ENCODE measurements around the gene TSHZ1. TPM values are rescaled to one million over a fixed set of nuclear protein-coding genes. Genes with fewer than 3 reads are reported as not detected.
"Not testable (repeated sequence)": the region's sequence is repeated elsewhere in the genome, so short reads cannot be mapped to it uniquely, and the experiment has no call there.

TSHZ1 gene
- total and polyA plus RNA-seq, 9 donors, result 16.0 to 31.8 (median 26.2) TPM

GRCh38 chr18:75178376-75178775, 32.2 kb upstream of the TSHZ1 start:
- Histone ChIP-seq H3K4me1 (ENCODE audit: control insufficient read depth, insufficient read depth, low read length) (no peaks in the 10 kb centered on the region), H3K9me3 (replicated peaks; ENCODE audit: control insufficient read depth, low read depth, low read length) (peaks cover 3% of the 10 kb centered on the region), H3K4me3 (ENCODE audit: low read length) (no peak overlapping the region), H3K36me3 (ENCODE audit: control insufficient read depth, insufficient read depth, low read length) (no peaks in the 10 kb centered on the region), H3K27me3 (ENCODE audit: control insufficient read depth, insufficient read depth, low read length) (no peaks in the 10 kb centered on the region), H3K27ac (ENCODE audit: low read length) (no peak overlapping the region)
- 72% methylated on average over 7 of the region's 11 CpGs for WGBS (ENCODE audit: insufficient coverage)
- DNase-seq, result no peak

GRCh38 chr18:75179819-75180600, 30.6 kb upstream of the TSHZ1 start:
- Histone ChIP-seq H3K4me1 (ENCODE audit: control insufficient read depth, insufficient read depth, low read length) (no peaks in the 10 kb centered on the region), H3K27me3 (ENCODE audit: control insufficient read depth, insufficient read depth, low read length) (no peaks in the 10 kb centered on the region), H3K9me3 (replicated peaks; ENCODE audit: control insufficient read depth, low read depth, low read length) (peaks cover 4% of the 10 kb centered on the region), H3K27ac (ENCODE audit: low read length) (no peak overlapping the region), H3K36me3 (ENCODE audit: control insufficient read depth, insufficient read depth, low read length) (no peaks in the 10 kb centered on the region), H3K4me3 (ENCODE audit: low read length) (no peak overlapping the region)
- DNase-seq, result no peak
- WGBS (ENCODE audit: insufficient coverage), result 88% methylated on average over 5 of the region's 13 CpGs

- no peaks in the 10 kb centered on the region for H3K4me1 ChIP-seq (ENCODE audit: control insufficient read depth, insufficient read depth, low read length)
- no peak overlapping the region for H3K27ac ChIP-seq (ENCODE audit: low read length)
- peaks cover 4% of the 10 kb centered on the region for H3K9me3 ChIP-seq (replicated peaks; ENCODE audit: control insufficient read depth, low read depth, low read length)
- no peaks in the 10 kb centered on the region for H3K27me3 ChIP-seq (ENCODE audit: control insufficient read depth, insufficient read depth, low read length)
- DNase-seq, result no peak
- H3K4me3 ChIP-seq (ENCODE audit: low read length), result no peak overlapping the region
- WGBS (ENCODE audit: insufficient coverage), result 76% methylated on average over 5 of the region's 5 CpGs
- H3K36me3 ChIP-seq (ENCODE audit: control insufficient read depth, insufficient read depth, low read length), result no peaks in the 10 kb centered on the region
Measured at GRCh38 chr18:75183524-75183923, 27.1 kb upstream of the TSHZ1 start.

DNA sequence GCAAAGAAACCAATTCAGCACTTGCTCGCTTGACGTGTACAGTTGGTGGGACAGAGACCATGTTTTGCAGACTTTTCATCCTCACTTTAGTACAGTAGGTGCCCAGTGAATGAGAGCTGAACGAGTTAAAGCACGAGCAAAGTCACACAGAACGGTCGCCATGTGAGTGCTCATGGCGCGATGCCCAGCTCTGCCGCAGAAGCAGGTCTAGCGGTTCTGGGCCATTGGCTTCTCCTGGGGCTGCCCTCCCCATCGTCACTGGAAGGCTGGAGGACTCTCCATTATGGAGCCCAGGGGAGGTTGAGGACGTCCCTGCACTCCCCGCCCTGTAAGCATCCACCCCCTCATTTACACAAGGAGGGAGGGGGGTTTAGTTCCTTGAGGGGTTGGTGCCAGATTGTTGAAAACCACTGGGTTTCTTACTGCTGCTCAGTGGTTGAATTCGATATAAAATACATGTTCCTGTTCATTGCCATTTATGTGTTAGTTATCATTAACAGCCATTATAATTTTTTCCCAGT, 26.6 kb upstream of the TSHZ1 start:
- no peak for DNase-seq
- no peak overlapping the region for H3K27ac ChIP-seq (ENCODE audit: low read length)
- 92% methylated on average over 9 of the region's 14 CpGs for WGBS (ENCODE audit: insufficient coverage)
- no peak overlapping the region for H3K4me3 ChIP-seq (ENCODE audit: low read length)
- H3K27me3 ChIP-seq (ENCODE audit: control insufficient read depth, insufficient read depth, low read length), result no peaks in the 10 kb centered on the region
- H3K9me3 ChIP-seq (replicated peaks; ENCODE audit: control insufficient read depth, low read depth, low read length), result peaks cover 4% of the 10 kb centered on the region
- H3K4me1 ChIP-seq (ENCODE audit: control insufficient read depth, insufficient read depth, low read length), result no peaks in the 10 kb centered on the region
- no peaks in the 10 kb centered on the region for H3K36me3 ChIP-seq (ENCODE audit: control insufficient read depth, insufficient read depth, low read length)

DNA sequence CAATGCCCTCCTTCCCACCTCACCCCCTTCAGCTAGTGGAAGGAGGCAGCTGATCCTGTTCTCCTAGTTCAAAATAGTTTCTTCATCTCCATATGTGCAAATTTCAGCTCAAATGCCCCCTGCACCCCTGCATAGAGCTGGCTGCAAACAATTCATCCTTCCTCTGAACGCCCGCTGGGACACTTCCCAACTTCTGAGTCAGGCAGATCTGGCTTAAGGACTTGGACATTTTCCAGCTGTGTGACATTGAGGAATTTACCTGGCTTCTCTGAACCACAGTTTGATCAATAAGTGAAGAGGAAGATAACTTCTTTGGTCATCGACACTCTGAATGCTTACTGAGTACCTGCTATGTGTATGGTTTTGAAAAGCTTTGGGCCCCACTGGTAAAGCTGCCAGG, 25.1 kb upstream of the TSHZ1 start:
- no peak overlapping the region for H3K27ac ChIP-seq (ENCODE audit: low read length)
- DNase-seq, result no peak
- H3K9me3 ChIP-seq (replicated peaks; ENCODE audit: control insufficient read depth, low read depth, low read length), result peaks cover 4% of the 10 kb centered on the region
- no peaks in the 10 kb centered on the region for H3K27me3 ChIP-seq (ENCODE audit: control insufficient read depth, insufficient read depth, low read length)
- no peaks in the 10 kb centered on the region for H3K4me1 ChIP-seq (ENCODE audit: control insufficient read depth, insufficient read depth, low read length)
- no peak overlapping the region for H3K4me3 ChIP-seq (ENCODE audit: low read length)
- H3K36me3 ChIP-seq (ENCODE audit: control insufficient read depth, insufficient read depth, low read length), result no peaks in the 10 kb centered on the region
- WGBS (ENCODE audit: insufficient coverage), result no CpG with 5 or more reads among the region's 3 CpGs

DNA sequence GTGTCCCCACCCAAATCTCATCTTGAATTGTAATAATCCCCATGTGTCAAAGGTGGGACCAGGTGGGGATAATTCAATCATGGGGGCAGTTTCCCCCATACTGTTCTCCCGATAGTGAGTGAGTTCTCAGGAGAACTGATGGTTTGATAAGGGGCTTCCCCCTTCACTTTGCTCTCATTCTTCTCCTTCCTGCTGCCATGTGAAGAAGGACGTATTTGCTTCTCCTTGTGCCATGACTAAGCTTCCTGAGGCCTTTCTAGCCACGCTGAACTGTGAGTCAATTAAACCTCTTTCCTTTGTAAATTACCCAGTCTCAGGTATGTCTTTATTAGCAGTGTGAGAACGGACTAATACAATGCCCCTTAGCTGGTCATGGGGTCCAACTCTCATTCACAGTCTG, 22.9 kb upstream of the TSHZ1 start:
- not testable (repeated sequence) for DNase-seq; H3K4me3 ChIP-seq (ENCODE audit: low read length); H3K9me3 ChIP-seq (replicated peaks; ENCODE audit: control insufficient read depth, low read depth, low read length); H3K27ac ChIP-seq (ENCODE audit: low read length); H3K4me1 ChIP-seq (ENCODE audit: control insufficient read depth, insufficient read depth, low read length); H3K36me3 ChIP-seq (ENCODE audit: control insufficient read depth, insufficient read depth, low read length); H3K27me3 ChIP-seq (ENCODE audit: control insufficient read depth, insufficient read depth, low read length)
- WGBS (ENCODE audit: insufficient coverage), result 90% methylated on average over 2 of the region's 4 CpGs

DNA sequence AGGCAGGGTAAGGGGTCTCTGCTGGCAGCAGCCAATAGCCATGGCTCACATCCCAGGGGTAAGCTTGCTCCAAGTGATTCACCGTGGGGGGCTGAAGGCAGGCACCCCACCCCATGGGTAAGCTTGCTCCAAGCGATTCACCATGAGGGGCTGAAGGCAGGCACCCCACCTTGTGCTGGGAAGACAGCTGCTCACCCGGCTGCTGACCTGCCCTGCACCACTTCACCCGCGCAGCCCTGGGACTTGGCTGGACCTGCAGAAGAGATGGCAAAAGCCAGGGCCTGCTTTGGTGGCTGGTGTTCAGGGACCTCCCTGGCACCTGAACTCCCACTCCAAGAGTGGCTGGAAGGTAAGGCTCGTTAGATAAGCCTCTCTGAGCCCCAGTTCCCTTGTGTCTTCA, 20.9 kb upstream of the TSHZ1 start:
- Histone ChIP-seq H3K4me1 (ENCODE audit: control insufficient read depth, insufficient read depth, low read length) (no peaks in the 10 kb centered on the region), H3K9me3 (replicated peaks; ENCODE audit: control insufficient read depth, low read depth, low read length) (no peaks in the 10 kb centered on the region), H3K27me3 (ENCODE audit: control insufficient read depth, insufficient read depth, low read length) (no peaks in the 10 kb centered on the region), H3K27ac (ENCODE audit: low read length) (no peak overlapping the region), H3K4me3 (ENCODE audit: low read length) (no peak overlapping the region), H3K36me3 (ENCODE audit: control insufficient read depth, insufficient read depth, low read length) (no peaks in the 10 kb centered on the region)
- DNase-seq, result no peak
- 96% methylated on average over 5 of the region's 6 CpGs for WGBS (ENCODE audit: insufficient coverage)

DNA sequence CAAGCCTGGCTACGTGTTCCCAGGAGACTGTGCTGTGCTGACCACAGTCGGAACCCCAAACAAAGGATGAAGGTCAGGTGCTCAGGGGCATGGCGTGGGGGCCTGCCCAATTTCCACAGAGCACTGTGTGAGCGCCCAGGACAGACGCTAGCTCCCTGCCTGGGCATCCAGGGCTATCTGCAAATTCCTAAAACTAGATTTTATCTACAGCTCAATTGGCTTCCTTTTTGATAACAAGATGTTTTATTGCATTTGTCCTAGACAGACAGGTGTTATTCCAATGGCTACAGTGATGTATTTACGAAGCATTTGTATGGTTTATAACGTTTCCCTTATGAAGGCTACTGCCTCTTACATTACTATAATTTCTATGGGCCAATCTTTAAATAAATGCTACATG, 17.7 kb upstream of the TSHZ1 start:
- Histone ChIP-seq H3K4me3 (ENCODE audit: low read length) (no peak overlapping the region), H3K4me1 (ENCODE audit: control insufficient read depth, insufficient read depth, low read length) (peaks cover 2% of the 10 kb centered on the region), H3K27ac (ENCODE audit: low read length) (no peak overlapping the region), H3K9me3 (replicated peaks; ENCODE audit: control insufficient read depth, low read depth, low read length) (no peaks in the 10 kb centered on the region), H3K36me3 (ENCODE audit: control insufficient read depth, insufficient read depth, low read length) (peaks cover 4% of the 10 kb centered on the region), H3K27me3 (ENCODE audit: control insufficient read depth, insufficient read depth, low read length) (no peaks in the 10 kb centered on the region)
- DNase-seq, result no peak
- 64% methylated on average over 3 of the region's 7 CpGs for WGBS (ENCODE audit: insufficient coverage)

DNA sequence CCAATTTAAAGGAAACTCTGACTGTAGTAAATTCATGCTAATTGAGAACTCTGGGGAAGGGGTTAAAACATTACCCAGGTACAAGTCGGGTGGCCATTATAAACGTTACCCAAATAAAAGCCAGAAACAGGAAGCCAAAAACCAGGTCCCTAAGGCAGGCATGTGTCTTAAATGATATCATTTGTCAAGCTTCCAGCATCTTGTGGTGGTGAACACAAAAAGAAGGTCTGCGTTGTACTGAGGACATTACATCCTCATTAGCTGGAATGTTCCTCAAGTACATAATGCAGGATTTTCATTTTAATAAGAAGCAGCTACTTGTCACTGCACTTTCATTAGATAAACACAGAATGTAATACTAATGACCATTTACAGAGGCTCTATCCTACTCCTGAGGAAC, 12.6 kb upstream of the TSHZ1 start:
- DNase-seq, result peak; percentile 73

GRCh38 chr18:75199327-75199726, 11.3 kb upstream of the TSHZ1 start:
- peaks cover 39% of the 10 kb centered on the region for H3K4me1 ChIP-seq (ENCODE audit: control insufficient read depth, insufficient read depth, low read length)
- H3K27me3 ChIP-seq (ENCODE audit: control insufficient read depth, insufficient read depth, low read length), result no peaks in the 10 kb centered on the region
- H3K4me3 ChIP-seq (ENCODE audit: low read length), result no peak overlapping the region
- H3K36me3 ChIP-seq (ENCODE audit: control insufficient read depth, insufficient read depth, low read length), result peaks cover 19% of the 10 kb centered on the region
- WGBS (ENCODE audit: insufficient coverage), result 68% methylated on average over 2 of the region's 4 CpGs
- DNase-seq, result peak; percentile 54
- no peaks in the 10 kb centered on the region for H3K9me3 ChIP-seq (replicated peaks; ENCODE audit: control insufficient read depth, low read depth, low read length)
- H3K27ac ChIP-seq (ENCODE audit: low read length), result peak overlapping the region; percentile 67

More for the DNA sequence above, 12.6 kb upstream of the TSHZ1 start:
- H3K4me3 ChIP-seq (ENCODE audit: low read length), result no peak overlapping the region
- peaks cover 19% of the 10 kb centered on the region for H3K36me3 ChIP-seq (ENCODE audit: control insufficient read depth, insufficient read depth, low read length)
- H3K27ac ChIP-seq (ENCODE audit: low read length), result peak overlapping the region; percentile 39
- H3K9me3 ChIP-seq (replicated peaks; ENCODE audit: control insufficient read depth, low read depth, low read length), result no peaks in the 10 kb centered on the region
- H3K27me3 ChIP-seq (ENCODE audit: control insufficient read depth, insufficient read depth, low read length), result no peaks in the 10 kb centered on the region
- 80% methylated on average over 1 of the region's 3 CpGs for WGBS (ENCODE audit: insufficient coverage)
- H3K4me1 ChIP-seq (ENCODE audit: control insufficient read depth, insufficient read depth, low read length), result peaks cover 32% of the 10 kb centered on the region

Measured in muscle of leg (tissue), 11 donors.